Lung (tissue), 12 donors: Measurements from ENCODE around the gene MRPS25. TPM values are rescaled to one million over a fixed set of nuclear protein-coding genes. Genes with fewer than 3 reads are reported as not detected.

ENCODE experiments used
- ATAC-seq: fragments of 200-7000 bp; cut with Tn5 transposase; one replicate; pipeline ENCODE4 v1.9.1; 2020; ENCODE audit warnings: moderate number of reproducible peaks; ENCODE audit not compliant: insufficient read depth, low FRiP score
- DNase-seq, 3 donors: peaks; one replicate each; pipeline ENCODE4 v3.0.0-alpha.2; 2013 to 2017
- H3K27ac ChIP-seq, 2 donors: one replicate each; pipeline ENCODE4 v1.5.1; 2013; ENCODE audit warnings: mild to moderate bottlenecking in 2 of 2, moderate library complexity in 2 of 2, control low read depth in 1 of 2, inconsistent platforms in 1 of 2, low read depth in 1 of 2, low read length in 1 of 2
- H3K27me3 ChIP-seq, 3 donors: one replicate each; pipeline ENCODE4 v1.5.1; 2013; ENCODE audit warnings: low read length in 2 of 3; ENCODE audit not compliant: control insufficient read depth in 3 of 3, insufficient read depth in 3 of 3
- H3K36me3 ChIP-seq, 4 donors: one replicate each; pipeline ENCODE4 v1.5.1; 2013; ENCODE audit warnings: low read length in 4 of 4, mild to moderate bottlenecking in 1 of 4, moderate library complexity in 1 of 4; ENCODE audit not compliant: control insufficient read depth in 4 of 4, insufficient read depth in 4 of 4
- H3K4me1 ChIP-seq, 5 donors: one replicate each; pipeline ENCODE4 v1.5.1; 2013; ENCODE audit warnings: low read length in 5 of 5, mild to moderate bottlenecking in 2 of 5, moderate library complexity in 1 of 5; ENCODE audit not compliant: control insufficient read depth in 5 of 5, insufficient read depth in 5 of 5
- H3K4me3 ChIP-seq: one replicate; pipeline ENCODE4 v1.5.1; 2013; ENCODE audit warnings: mild to moderate bottlenecking, control low read depth, moderate library complexity
- H3K9ac ChIP-seq, 2 donors: one replicate each; pipeline ENCODE4 v1.5.1; 2013; ENCODE audit warnings: low read length in 2 of 2, control low read depth in 1 of 2; ENCODE audit not compliant: insufficient read depth in 1 of 2
- H3K9me3 ChIP-seq, 4 donors: one replicate each; pipeline ENCODE4 v1.5.1; 2013; ENCODE audit warnings: low read length in 3 of 4, mild to moderate bottlenecking in 1 of 4, moderate library complexity in 1 of 4; ENCODE audit not compliant: control insufficient read depth in 4 of 4, insufficient read depth in 3 of 4
- CTCF ChIP-seq: IDR thresholded peaks from 2 replicates; pipeline ENCODE4 v1.5.1; 2012; ENCODE audit warnings: mild to moderate bottlenecking; ENCODE audit errors: control extremely low read depth, extremely low read depth
- WGBS, 2 donors: extraction: QIAGEN DNeasy Blood & Tissue Kit; methylation state at CpG; one replicate each; pipeline ENCODE4 v1.1.7; 2013; 5-methylcytosine and 5-hydroxymethylcytosine counted together
- polyA plus RNA-seq, 2 donors: library from polyadenylated mRNA; stranded (reverse); fragments of 200-250 nt; gene quantifications; one replicate each; pipeline ENCODE4 v1.2.1, GENCODE V29; 2013
- total RNA-seq, 2 donors: library from RNA; depleted of rRNA in 1 of 2; stranded (reverse); fragments of >200 nt in 1 of 2; gene quantifications; one replicate each; pipeline ENCODE4 v1.2.1, GENCODE V29; 2014 to 2021
- donor health status: control.
- donor health status: control.
- donor health status: Bipolar disorder and iron deficiency.
- donor health status: healthy.
- donor health status: DM: yes; HTN: yes; CAD: no.

The MRPS25 gene
- total and polyA plus RNA-seq, 4 donors: 19.9 to 71.5 (median 57.5) TPM

- Histone ChIP-seq H3K9me3 (no peaks in the 10 kb centered on the region), H3K4me1 (peaks cover 3 to 13% (median 7%) of the 10 kb centered on the region in 5 donors), H3K27me3 (no peaks in the 10 kb centered on the region), H3K9ac (peak overlapping the region; percentile 79 to 90), H3K36me3 (peaks cover 6 to 18% (median 15%) of the 10 kb centered on the region in 4 donors), H3K4me3 (peak overlapping the region; percentile 92), H3K27ac (peak overlapping the region; percentile 85 to 90)
- ATAC-seq (no peak), DNase-seq (no peak)
- WGBS, 2 donors: 16 to 17% methylated on average over 19 of the region's 19 CpGs
- no peak for TF ChIP-seq CTCF
These were observed 34.4 kb upstream of the MRPS25 start for GRCh38 chr3:15099364-15100098.

GRCh38 chr3:15098503-15099363 is 33.6 kb upstream of the MRPS25 start, which contains the start of gene RBSN:
Gene RBSN, minus strand, starts transcription at chr3:15099148. Its CDS starts 3,028 bp downstream, at chr3:15096120.
- Histone ChIP-seq H3K4me1 (peaks cover 3 to 13% (median 7%) of the 10 kb centered on the region in 5 donors), H3K36me3 (peaks cover 8 to 25% (median 18%) of the 10 kb centered on the region in 4 donors), H3K27ac (peak within 1 kb of the TSS; percentile 85 to 90), H3K4me3 (peak within 1 kb of the TSS; percentile 92), H3K27me3 (no peaks in the 10 kb centered on the region), H3K9ac (peak within 1 kb of the TSS; percentile 79 to 90), H3K9me3 (no peaks in the 10 kb centered on the region)
- peak; percentile 95 for ATAC-seq
- WGBS, 2 donors: 1% methylated on average over 72 of the region's 72 CpGs
- peak; percentile 96 to 98 (median 97) for DNase-seq
- TF ChIP-seq CTCF: no peak

- 20 to 35% methylated on average over 6 of the region's 6 CpGs for WGBS, 2 donors
These were observed 32.8 kb upstream of the MRPS25 start for GRCh38 chr3:15097891-15098290.

More at GRCh38 chr3:15097891-15098290, 32.8 kb upstream of the MRPS25 start:
- Histone ChIP-seq H3K36me3 (peaks cover 8 to 27% (median 18%) of the 10 kb centered on the region in 4 donors), H3K27ac (no peak overlapping the region), H3K4me1 (peaks cover 0 to 13% (median 7%) of the 10 kb centered on the region in 5 donors), H3K4me3 (peak overlapping the region; percentile 0), H3K9ac (peak overlapping the region; percentile 21 to 85), H3K9me3 (no peaks in the 10 kb centered on the region), H3K27me3 (no peaks in the 10 kb centered on the region)
- no peak for TF ChIP-seq CTCF
- ATAC-seq (no peak), DNase-seq (no peak)
